Activated T-cell treated with anti-CD3 and anti-CD28 coated beads, Interleukin-2, amount 50 U/mL, for 24 hours (primary cell): Measurements from ENCODE around the gene CEACAM20.
"Not testable (repeated sequence)": the region's sequence is repeated elsewhere in the genome, so short reads cannot be mapped to it uniquely, and the experiment has no call there.

ENCODE experiments used
- DNase-seq: peaks from one replicate; pipeline ENCODE4 v3.0.0-alpha.2; 2020
- H3K27ac Mint-ChIP-seq: 2 replicates; pipeline ENCODE4 v1.8.0; 2020; ENCODE audit warnings: mild to moderate bottlenecking, mixed read lengths
- H3K27me3 Mint-ChIP-seq: 2 replicates; pipeline ENCODE4 v1.8.0; 2020; ENCODE audit warnings: mixed read lengths
- H3K36me3 Mint-ChIP-seq: 2 replicates; pipeline ENCODE4 v1.8.0; 2020; ENCODE audit warnings: low read depth, mixed read lengths
- H3K4me1 Mint-ChIP-seq: 2 replicates; pipeline ENCODE4 v1.8.0; 2020; ENCODE audit warnings: low read depth, mixed read lengths
- H3K4me3 Mint-ChIP-seq: 2 replicates; pipeline ENCODE4 v1.8.0; 2020; ENCODE audit warnings: mild to moderate bottlenecking, moderate library complexity, mixed read lengths
- H3K9me3 Mint-ChIP-seq: 2 replicates; pipeline ENCODE4 v1.8.0; 2020; ENCODE audit warnings: mixed read lengths

The CEACAM20 gene

GRCh38 chr19:44557933-44558332, 28.5 kb upstream of the CEACAM20 start:
- H3K36me3 Mint-ChIP-seq, result no peaks in the 10 kb centered on the region
- no peak overlapping the region for H3K4me3 Mint-ChIP-seq
- no peak overlapping the region for H3K27ac Mint-ChIP-seq
- H3K4me1 Mint-ChIP-seq, result no peaks in the 10 kb centered on the region
- H3K9me3 Mint-ChIP-seq, result peaks cover 10% of the 10 kb centered on the region
- no peak for DNase-seq
- H3K27me3 Mint-ChIP-seq, result peaks cover 12% of the 10 kb centered on the region

GRCh38 chr19:44554641-44555246, 25.3 kb upstream of the CEACAM20 start:
- Mint-ChIP-seq H3K27ac (no peak overlapping the region), H3K9me3 (peaks cover 14% of the 10 kb centered on the region), H3K27me3 (peaks cover 15% of the 10 kb centered on the region), H3K4me3 (no peak overlapping the region), H3K36me3 (no peaks in the 10 kb centered on the region), H3K4me1 (no peaks in the 10 kb centered on the region)
- no peak for DNase-seq

- peaks cover 14% of the 10 kb centered on the region for H3K9me3 Mint-ChIP-seq
- H3K27ac Mint-ChIP-seq, result no peak overlapping the region
- H3K36me3 Mint-ChIP-seq, result no peaks in the 10 kb centered on the region
- no peak overlapping the region for H3K4me3 Mint-ChIP-seq
- no peak for DNase-seq
- no peaks in the 10 kb centered on the region for H3K4me1 Mint-ChIP-seq
- peaks cover 15% of the 10 kb centered on the region for H3K27me3 Mint-ChIP-seq
Observed at GRCh38 chr19:44553478-44554171, 24.1 kb upstream of the CEACAM20 start.

- no peak overlapping the region for H3K4me3 Mint-ChIP-seq
- peaks cover 14% of the 10 kb centered on the region for H3K9me3 Mint-ChIP-seq
- H3K27me3 Mint-ChIP-seq, result peaks cover 15% of the 10 kb centered on the region
- DNase-seq, result peak; percentile 54
- no peaks in the 10 kb centered on the region for H3K4me1 Mint-ChIP-seq
- no peaks in the 10 kb centered on the region for H3K36me3 Mint-ChIP-seq
- no peak overlapping the region for H3K27ac Mint-ChIP-seq
Observed at GRCh38 chr19:44552324-44552723, 22.8 kb upstream of the CEACAM20 start.

GRCh38 chr19:44551850-44552249, 22.4 kb upstream of the CEACAM20 start:
- H3K27ac Mint-ChIP-seq, result no peak overlapping the region
- peaks cover 14% of the 10 kb centered on the region for H3K9me3 Mint-ChIP-seq
- DNase-seq, result no peak
- H3K27me3 Mint-ChIP-seq, result peaks cover 14% of the 10 kb centered on the region
- no peaks in the 10 kb centered on the region for H3K4me1 Mint-ChIP-seq
- no peak overlapping the region for H3K4me3 Mint-ChIP-seq
- no peaks in the 10 kb centered on the region for H3K36me3 Mint-ChIP-seq

GRCh38 chr19:44550976-44551375, 21.5 kb upstream of the CEACAM20 start:
- not testable (repeated sequence) for H3K4me1 Mint-ChIP-seq

GRCh38 chr19:44549507-44549906, 20.0 kb upstream of the CEACAM20 start:
- DNase-seq, result no peak
- peaks cover 9% of the 10 kb centered on the region for H3K27me3 Mint-ChIP-seq
- peaks cover 16% of the 10 kb centered on the region for H3K9me3 Mint-ChIP-seq
- no peaks in the 10 kb centered on the region for H3K36me3 Mint-ChIP-seq
- H3K4me1 Mint-ChIP-seq, result no peaks in the 10 kb centered on the region
- no peak overlapping the region for H3K4me3 Mint-ChIP-seq
- no peak overlapping the region for H3K27ac Mint-ChIP-seq

More at GRCh38 chr19:44550976-44551375, 21.5 kb upstream of the CEACAM20 start:
- not testable (repeated sequence) for H3K36me3 Mint-ChIP-seq, DNase-seq, H3K27ac Mint-ChIP-seq, H3K27me3 Mint-ChIP-seq, H3K4me3 Mint-ChIP-seq
- H3K9me3 Mint-ChIP-seq, result peaks cover 14% of the 10 kb centered on the region

GRCh38 chr19:44548736-44549135, 19.3 kb upstream of the CEACAM20 start:
- H3K4me3 Mint-ChIP-seq, result no peak overlapping the region
- H3K36me3 Mint-ChIP-seq, result no peaks in the 10 kb centered on the region
- no peak overlapping the region for H3K27ac Mint-ChIP-seq
- peaks cover 17% of the 10 kb centered on the region for H3K9me3 Mint-ChIP-seq
- no peak for DNase-seq
- peaks cover 15% of the 10 kb centered on the region for H3K27me3 Mint-ChIP-seq
- no peaks in the 10 kb centered on the region for H3K4me1 Mint-ChIP-seq

- Mint-ChIP-seq H3K27me3 (peaks cover 21% of the 10 kb centered on the region), H3K9me3 (peaks cover 12% of the 10 kb centered on the region), H3K4me1 (no peaks in the 10 kb centered on the region), H3K36me3 (no peaks in the 10 kb centered on the region), H3K4me3 (no peak overlapping the region), H3K27ac (no peak overlapping the region)
- no peak for DNase-seq
Observed at GRCh38 chr19:44544031-44544430, 14.6 kb upstream of the CEACAM20 start.

GRCh38 chr19:44542671-44543070, 13.2 kb upstream of the CEACAM20 start:
- no peak for DNase-seq
- Mint-ChIP-seq H3K4me1 (no peaks in the 10 kb centered on the region), H3K27me3 (peaks cover 21% of the 10 kb centered on the region), H3K4me3 (no peak overlapping the region), H3K9me3 (peaks cover 15% of the 10 kb centered on the region), H3K27ac (no peak overlapping the region), H3K36me3 (no peaks in the 10 kb centered on the region)

- DNase-seq, result no peak
- Mint-ChIP-seq H3K27ac (no peak overlapping the region), H3K4me1 (no peaks in the 10 kb centered on the region), H3K4me3 (no peak overlapping the region), H3K27me3 (peaks cover 21% of the 10 kb centered on the region), H3K9me3 (peaks cover 15% of the 10 kb centered on the region), H3K36me3 (no peaks in the 10 kb centered on the region)
Observed at GRCh38 chr19:44540736-44541135, 11.3 kb upstream of the CEACAM20 start.

GRCh38 chr19:44539991-44540390, 10.5 kb upstream of the CEACAM20 start:
- Mint-ChIP-seq H3K36me3 (no peaks in the 10 kb centered on the region), H3K4me3 (no peak overlapping the region), H3K27me3 (peaks cover 21% of the 10 kb centered on the region), H3K27ac (no peak overlapping the region), H3K4me1 (no peaks in the 10 kb centered on the region), H3K9me3 (peaks cover 15% of the 10 kb centered on the region)
- no peak for DNase-seq

- no peak for DNase-seq
- Mint-ChIP-seq H3K36me3 (no peaks in the 10 kb centered on the region), H3K4me1 (no peaks in the 10 kb centered on the region), H3K9me3 (peaks cover 11% of the 10 kb centered on the region), H3K27me3 (peaks cover 19% of the 10 kb centered on the region), H3K4me3 (no peak overlapping the region), H3K27ac (no peak overlapping the region)
Observed at GRCh38 chr19:44539236-44539826, 9.9 kb upstream of the CEACAM20 start.

GRCh38 chr19:44535361-44535760, 5.9 kb upstream of the CEACAM20 start:
- not testable (repeated sequence) for H3K4me1 Mint-ChIP-seq, H3K27me3 Mint-ChIP-seq, H3K4me3 Mint-ChIP-seq, H3K27ac Mint-ChIP-seq, DNase-seq, H3K9me3 Mint-ChIP-seq, H3K36me3 Mint-ChIP-seq

GRCh38 chr19:44532819-44533218, 3.3 kb upstream of the CEACAM20 start:
- peaks cover 18% of the 10 kb centered on the region for H3K27me3 Mint-ChIP-seq
- no peak for DNase-seq
- H3K27ac Mint-ChIP-seq, result no peak overlapping the region

More at GRCh38 chr19:44532819-44533218, 3.3 kb upstream of the CEACAM20 start:
- no peak overlapping the region for H3K4me3 Mint-ChIP-seq
- peaks cover 3% of the 10 kb centered on the region for H3K9me3 Mint-ChIP-seq
- H3K4me1 Mint-ChIP-seq, result no peaks in the 10 kb centered on the region
- H3K36me3 Mint-ChIP-seq, result no peaks in the 10 kb centered on the region
